Subcutaneous adipose tissue (tissue), 4 donors: ENCODE data around the gene PTCD1. TPM values are rescaled to one million over a fixed set of nuclear protein-coding genes. Genes with fewer than 3 reads are reported as not detected.

ENCODE experiments used
- total RNA-seq, 4 donors: library from RNA; depleted of rRNA; stranded (reverse); fragments of >200 nt; gene quantifications; one replicate each; pipeline ENCODE4 v1.1.0, GENCODE V29; 2016
- TF ChIP-seq, protein P1 (sequence below): fragments of 450-650 bp; IDR thresholded peaks from one replicate; pipeline ENCODE4 v1.5.1; 2016; ENCODE audit warnings: low read depth, mild to moderate bottlenecking, control low read depth, antibody characterized with exemption, moderate library complexity

PTCD1 gene
- total RNA-seq, 4 donors from 2014 or later: 3.7 to 11.9 (median 5.3) TPM

DNA sequence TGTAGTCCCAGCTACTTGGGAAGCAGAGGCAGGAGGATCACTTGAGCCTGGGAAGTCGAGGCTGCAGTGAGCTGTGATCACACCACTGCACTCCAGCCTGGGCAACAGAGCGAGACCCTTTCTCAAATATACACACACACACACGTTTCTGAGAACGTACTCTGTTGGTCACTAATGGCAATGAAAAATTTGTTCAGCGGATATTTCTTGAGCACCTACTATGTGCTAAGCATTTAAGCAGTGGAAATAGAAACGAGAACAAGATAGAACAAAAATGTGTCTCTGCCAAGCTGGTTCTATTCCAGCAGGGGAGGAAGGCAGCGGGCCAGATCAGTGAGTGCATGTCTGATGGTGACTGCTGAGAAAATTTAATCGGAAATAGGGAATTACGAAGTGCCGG lies 55.4 kb downstream of the PTCD1 start:
- TF ChIP-seq, protein P1, sequence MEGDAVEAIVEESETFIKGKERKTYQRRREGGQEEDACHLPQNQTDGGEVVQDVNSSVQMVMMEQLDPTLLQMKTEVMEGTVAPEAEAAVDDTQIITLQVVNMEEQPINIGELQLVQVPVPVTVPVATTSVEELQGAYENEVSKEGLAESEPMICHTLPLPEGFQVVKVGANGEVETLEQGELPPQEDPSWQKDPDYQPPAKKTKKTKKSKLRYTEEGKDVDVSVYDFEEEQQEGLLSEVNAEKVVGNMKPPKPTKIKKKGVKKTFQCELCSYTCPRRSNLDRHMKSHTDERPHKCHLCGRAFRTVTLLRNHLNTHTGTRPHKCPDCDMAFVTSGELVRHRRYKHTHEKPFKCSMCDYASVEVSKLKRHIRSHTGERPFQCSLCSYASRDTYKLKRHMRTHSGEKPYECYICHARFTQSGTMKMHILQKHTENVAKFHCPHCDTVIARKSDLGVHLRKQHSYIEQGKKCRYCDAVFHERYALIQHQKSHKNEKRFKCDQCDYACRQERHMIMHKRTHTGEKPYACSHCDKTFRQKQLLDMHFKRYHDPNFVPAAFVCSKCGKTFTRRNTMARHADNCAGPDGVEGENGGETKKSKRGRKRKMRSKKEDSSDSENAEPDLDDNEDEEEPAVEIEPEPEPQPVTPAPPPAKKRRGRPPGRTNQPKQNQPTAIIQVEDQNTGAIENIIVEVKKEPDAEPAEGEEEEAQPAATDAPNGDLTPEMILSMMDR: no peak

DNA sequence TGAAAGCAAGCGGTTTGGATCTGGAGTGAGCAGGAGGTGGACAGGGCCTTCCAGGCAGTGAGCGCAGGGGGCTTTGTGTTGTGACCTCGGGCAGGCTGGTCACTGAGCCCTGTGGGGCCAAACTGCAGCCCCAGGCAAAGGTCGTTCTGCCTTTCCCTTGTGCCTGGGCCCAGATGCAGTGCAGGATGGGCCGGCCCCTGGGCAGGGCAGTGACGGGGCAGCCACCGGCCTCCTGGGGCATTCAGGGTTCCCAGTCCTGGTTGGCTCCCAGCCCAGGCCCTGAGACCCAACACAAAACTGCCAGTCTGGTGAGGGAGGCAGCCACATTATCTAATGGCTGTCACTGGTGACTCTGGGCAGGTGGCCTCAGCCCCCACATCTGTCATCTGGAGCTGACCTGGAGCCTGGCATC lies 56.9 kb downstream of the PTCD1 start:
- TF ChIP-seq, protein P1: no peak

DNA sequence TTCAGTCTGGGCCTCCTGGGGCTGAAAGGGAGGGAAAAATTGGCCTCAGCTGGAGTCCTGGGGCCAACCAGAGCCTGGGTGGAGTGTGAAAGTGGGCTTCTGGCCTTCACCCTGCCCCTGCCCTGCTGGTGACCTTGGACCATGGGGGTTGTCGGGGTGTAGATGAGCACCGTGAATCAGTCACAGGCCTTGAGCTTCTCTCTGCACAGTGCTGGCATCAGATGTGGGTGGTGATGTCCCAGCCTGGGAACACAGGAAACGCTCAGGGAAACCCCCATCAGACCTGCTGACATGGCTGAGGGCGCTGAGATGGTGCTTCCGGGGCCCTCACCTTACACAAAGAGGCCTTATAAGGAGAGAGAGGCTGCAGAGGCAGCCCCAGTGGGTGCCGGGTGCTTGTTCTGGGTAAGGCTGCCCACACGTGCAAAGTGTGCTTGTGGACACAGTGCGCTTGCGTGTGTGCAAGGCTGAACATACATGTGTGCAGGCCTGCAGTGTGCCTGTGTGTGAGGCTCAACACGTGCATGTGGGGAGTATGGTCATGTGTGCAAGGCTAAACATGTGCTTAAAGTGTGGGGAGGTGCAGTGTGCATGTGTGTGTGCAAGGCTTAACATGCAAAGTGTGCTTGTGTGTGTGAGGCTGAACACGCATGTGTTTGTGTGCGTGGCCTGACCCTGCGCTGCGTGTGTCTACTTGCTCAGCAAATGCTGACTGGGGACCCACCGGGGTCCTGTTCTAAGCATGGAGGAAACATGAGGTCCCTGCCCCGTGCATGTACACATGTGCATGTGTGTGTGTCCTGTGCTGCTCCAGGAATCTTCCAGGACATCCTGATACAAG lies 57.6 kb downstream of the PTCD1 start:
- TF ChIP-seq, protein P1: no peak

DNA sequence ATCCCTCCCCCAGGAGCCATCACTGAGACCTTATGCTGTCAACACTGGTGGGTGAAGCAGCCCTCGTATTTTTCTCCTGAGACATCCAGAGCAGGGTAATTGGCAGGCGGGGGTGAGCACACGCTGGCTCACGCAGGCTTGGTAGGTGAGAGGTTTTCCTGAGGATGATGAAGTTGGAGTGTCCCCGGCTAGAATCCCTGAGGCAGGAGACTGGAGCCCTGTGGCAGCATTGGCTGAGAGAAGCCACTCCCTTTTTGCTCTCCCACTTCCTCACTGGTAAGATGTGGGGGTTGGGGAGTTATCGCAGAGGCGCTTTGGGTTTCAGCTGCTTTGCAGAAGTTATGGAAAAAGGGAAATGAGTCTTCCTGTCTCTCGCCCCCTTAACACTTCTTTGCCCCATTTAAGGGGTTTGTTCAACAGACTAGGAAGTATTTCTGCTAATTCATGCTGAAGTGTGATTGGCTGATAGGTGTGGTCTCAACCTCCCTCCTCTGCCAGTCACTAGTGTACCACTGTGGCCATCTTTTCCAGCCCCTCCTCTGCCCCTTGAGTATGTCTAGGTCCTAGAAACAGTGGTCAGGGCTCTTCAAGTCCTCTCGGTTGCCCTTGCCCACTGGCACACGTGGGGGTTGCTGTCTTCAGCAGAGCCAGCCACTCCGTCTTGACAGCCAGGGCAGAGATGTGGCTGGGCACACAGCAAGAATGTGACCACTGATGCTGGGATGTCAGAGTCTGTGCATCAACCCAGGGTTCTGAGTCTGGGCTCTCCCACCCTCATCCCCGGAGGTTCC lies 58.4 kb downstream of the PTCD1 start:
- TF ChIP-seq, protein P1: no peak

DNA sequence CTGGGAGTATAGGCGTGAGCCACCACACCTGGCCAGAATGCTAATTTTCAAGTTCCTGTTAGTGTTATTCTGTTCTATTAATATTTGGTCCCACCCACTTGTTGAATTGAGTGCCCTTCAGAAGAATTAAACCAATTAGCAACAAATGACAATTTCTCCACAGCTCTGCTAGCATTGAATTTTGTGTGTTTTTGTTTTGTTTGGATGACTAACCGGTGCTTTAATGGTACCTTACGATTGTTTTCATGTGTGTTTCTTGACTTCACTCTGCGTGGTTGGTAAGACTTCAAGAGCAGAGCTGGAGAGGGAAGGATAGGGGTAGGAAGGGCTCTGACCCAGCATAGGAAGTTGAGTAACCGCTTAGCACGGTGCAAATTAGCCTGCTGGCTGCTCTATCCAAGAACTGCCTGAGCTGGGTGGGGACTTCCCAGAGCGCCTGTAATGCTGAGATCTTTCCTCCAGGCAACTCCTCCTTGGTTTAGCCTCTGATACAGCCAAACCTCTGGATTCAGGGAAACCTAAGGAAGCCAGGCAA lies 59.5 kb downstream of the PTCD1 start:
- TF ChIP-seq, protein P1: no peak

DNA sequence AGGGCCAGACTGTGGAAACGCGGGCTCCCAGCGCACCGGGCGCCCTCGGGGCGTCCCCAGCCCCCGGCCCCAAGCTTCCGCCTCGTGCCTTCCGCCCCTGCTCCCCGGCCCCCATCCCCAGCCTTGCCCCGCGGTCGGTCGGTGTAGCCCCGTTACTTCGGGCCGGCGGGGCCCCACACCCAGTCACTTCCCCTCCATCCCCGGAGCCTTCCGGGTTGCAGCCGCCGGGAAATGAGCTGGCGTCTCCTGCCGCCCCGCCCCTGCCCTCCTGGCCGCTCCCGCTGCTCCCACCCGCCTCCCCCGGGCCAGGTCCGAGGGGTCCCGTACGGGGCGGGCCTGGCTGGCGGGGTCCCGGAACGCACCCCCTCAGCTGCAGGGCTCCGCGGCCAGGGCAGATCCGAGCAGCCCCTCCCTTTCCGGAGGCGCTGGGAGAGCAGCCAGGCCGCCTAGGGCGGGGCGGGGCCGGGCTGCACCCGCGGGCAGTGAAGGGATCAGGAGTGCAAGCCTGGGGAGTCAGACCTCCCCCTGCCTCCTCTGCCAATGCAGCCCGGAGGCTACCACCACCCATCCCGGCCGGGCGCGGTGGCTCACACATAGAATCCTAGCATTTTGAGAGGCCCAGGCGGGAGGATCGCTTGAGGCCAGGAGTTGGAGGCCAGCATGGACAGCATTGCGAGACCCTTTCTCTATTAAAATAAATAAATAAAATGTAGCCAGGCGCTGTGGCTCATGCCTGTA lies 63.4 kb downstream of the PTCD1 start:
- TF ChIP-seq, protein P1: no peak
